K562 (cell line): Measurements from ENCODE around the gene FAM107B. TPM values are rescaled to one million over a fixed set of nuclear protein-coding genes. Genes with fewer than 3 reads are reported as not detected.

Experiments used
- ATAC-seq: fragments of 200-7000 bp; cut with Tn5 transposase; 3 replicates; pipeline ENCODE4 v1.9.1; 2020; ENCODE audit warnings: moderate library complexity
- BruUV-seq: library from RNA; stranded (reverse); fragments of 400-500 nt; replicated peaks from 2 replicates; lab custom pipeline; 2021; lab: Mats Ljungman, UMichigan
- CTCF ChIA-PET: fragments of 300-600 bp; formaldehyde crosslinking; extraction: SDS; loops from one replicate; lab custom pipeline; 2021; ENCODE audit warnings: low intra/inter-chr PET ratio; lab: Yijun Ruan, JAX
- POLR2A ChIA-PET: fragments of 300-600, 350-650 bp; sonication (Branson Sonifier 250); formaldehyde crosslinking; extraction: SDS; loops from one replicate; lab custom pipeline; 2021; ENCODE audit warnings: antibody characterized with exemption, inconsistent platforms; lab: Yijun Ruan, JAX
- DNase-seq, 4 experiments: peaks; one replicate each; pipeline versions ENCODE4 v3.0.0 to v3.0.0-alpha.2; 2011 to 2018; ENCODE audit warnings: low spot score in 3 of 4, mixed read lengths in 3 of 4; ENCODE audit errors: extremely low read depth in 1 of 4
- FAIRE-seq: peaks from 2 replicates; lab custom pipeline; 2011; peaks lifted over from hg19 to GRCh38; lab: Jason Lieb, UNC
- H2AFZ ChIP-seq: 2 replicates; pipeline ENCODE4 v1.6.0; 2011; ENCODE audit warnings: low read depth, low read length, control low read depth, inconsistent platforms
- H3K27ac ChIP-seq: fragments of 200-600 bp; 3 replicates; pipeline ENCODE4 v1.8.0; 2011; ENCODE audit warnings: low read depth, mild to moderate bottlenecking, control low read depth, inconsistent platforms, low read length, moderate library complexity, mixed read lengths; ENCODE audit errors: extremely low read depth
- H3K27me3 ChIP-seq, 2 experiments: fragments of 300-600 bp in 1 of 2; 2 replicates in 1 of 2; 3 replicates in 1 of 2; pipeline versions ENCODE4 v1.6.0 to v1.8.0; 2011; ENCODE audit warnings: inconsistent platforms in 2 of 2, low read length in 2 of 2, mild to moderate bottlenecking in 1 of 2, mixed read lengths in 1 of 2, moderate library complexity in 1 of 2; ENCODE audit not compliant: control insufficient read depth in 2 of 2, insufficient read depth in 2 of 2
- H3K36me3 ChIP-seq: fragments of 300-600 bp; 3 replicates; pipeline ENCODE4 v1.8.0; 2011; ENCODE audit warnings: mild to moderate bottlenecking, low read length, inconsistent platforms; ENCODE audit not compliant: control insufficient read depth, insufficient read depth
- H3K4me1 ChIP-seq, 2 experiments: fragments of 200-600 bp in 1 of 2; replicated peaks in 1 of 2; 2 replicates in 1 of 2; 3 replicates in 1 of 2; pipeline versions ENCODE4 v1.5.1 to v1.8.0; 2011; ENCODE audit warnings: inconsistent platforms in 2 of 2, low read length in 2 of 2, mild to moderate bottlenecking in 1 of 2, mixed read lengths in 1 of 2, moderate library complexity in 1 of 2; ENCODE audit not compliant: control insufficient read depth in 2 of 2, insufficient read depth in 2 of 2
- H3K4me2 ChIP-seq: 2 replicates; pipeline ENCODE4 v1.6.1; 2011; ENCODE audit warnings: low read length, control low read depth, inconsistent platforms, mixed read lengths; ENCODE audit not compliant: insufficient read depth
- H3K4me3 ChIP-seq: fragments of 200-600 bp; sonication (generic), shearing (Covaris generic); 2 replicates; pipeline ENCODE4 v1.5.1; 2016; ENCODE audit warnings: control low read depth, inconsistent platforms
- H3K79me2 ChIP-seq: fragments of 200-600 bp; 3 replicates; pipeline ENCODE4 v1.8.0; 2011; ENCODE audit warnings: low read length, inconsistent platforms; ENCODE audit not compliant: control insufficient read depth, insufficient read depth
- H3K9ac ChIP-seq, 2 experiments: 2 replicates each; pipeline versions ENCODE4 v1.6.0 to v1.6.1; 2011; ENCODE audit warnings: low read depth in 2 of 2, low read length in 2 of 2, control low read depth in 1 of 2, inconsistent platforms in 1 of 2, mild to moderate bottlenecking in 1 of 2, mixed read lengths in 1 of 2; ENCODE audit not compliant: insufficient read depth in 1 of 2
- H3K9me1 ChIP-seq: one replicate; pipeline ENCODE4 v1.6.0; 2011; ENCODE audit warnings: inconsistent platforms, mild to moderate bottlenecking, low read length, moderate library complexity; ENCODE audit not compliant: control insufficient read depth, insufficient read depth
- H3K9me3 ChIP-seq: replicated peaks from 2 replicates; pipeline ENCODE4 v1.5.1; 2011; ENCODE audit warnings: low read depth, low read length, inconsistent platforms; ENCODE audit not compliant: control insufficient read depth, insufficient read depth
- H4K20me1 ChIP-seq: replicated peaks from 2 replicates; pipeline ENCODE4 v1.6.1; 2011; ENCODE audit warnings: low read length, inconsistent platforms, mixed read lengths; ENCODE audit not compliant: control insufficient read depth, insufficient read depth
- C11orf30 ChIP-seq: fragments of 450-650 bp; IDR thresholded peaks from 2 replicates; pipeline ENCODE4 v1.6.1; 2016; ENCODE audit warnings: low read depth, mild to moderate bottlenecking
- CEBPB ChIP-seq: fragments of 450-650 bp; IDR thresholded peaks from 2 replicates; pipeline ENCODE4 v1.6.1; 2016; ENCODE audit warnings: missing genetic modification characterization, missing compliant biosample characterization
- CEBPG ChIP-seq, 3 experiments: fragments of 200-800 bp in 1 of 3; sonication (Bioruptor generic) in 1 of 3; sonication (generic) in 1 of 3; formaldehyde crosslinking in 1 of 3; IDR thresholded peaks in 2 of 3; conservative IDR thresholded peaks in 1 of 3; 2 replicates each; pipeline versions ENCODE4 v1.6.1 to v1.8.0; 2016 to 2022; ENCODE audit warnings: missing compliant biosample characterization in 2 of 3, missing genetic modification characterization in 2 of 3, mild to moderate bottlenecking in 1 of 3, missing genetic modification reagents in 1 of 3
- MAFF ChIP-seq: IDR thresholded peaks from 2 replicates; pipeline ENCODE4 v1.6.1; 2012; ENCODE audit warnings: low read length, improper control_type of control experiment
- MAFG ChIP-seq: fragments of 450-650 bp; conservative IDR thresholded peaks from 2 replicates; pipeline ENCODE4 v1.6.1; 2016; ENCODE audit warnings: missing genetic modification characterization, missing compliant biosample characterization
- MAFK ChIP-seq: IDR thresholded peaks from 2 replicates; pipeline ENCODE4 v1.6.1; 2011; ENCODE audit warnings: low read length, improper control_type of control experiment
- ZKSCAN3 ChIP-seq: fragments of 250-450 bp; sonication (Bioruptor Pico); IDR thresholded peaks from 2 replicates; pipeline ENCODE4 v1.4.0; 2020
- ZNF24 ChIP-seq: fragments of 450-650 bp; IDR thresholded peaks from 2 replicates; pipeline ENCODE4 v1.6.1; 2016
- ZNF316 ChIP-seq: fragments of 450-650 bp; IDR thresholded peaks from 2 replicates; pipeline ENCODE4 v1.6.1; 2016
- ZNF324 ChIP-seq: fragments of 250-450 bp; sonication (Bioruptor Pico); IDR thresholded peaks from 2 replicates; pipeline ENCODE4 v1.4.0; 2020; ENCODE audit warnings: mild to moderate bottlenecking
- WGBS: fragments of 100-300 bp; shearing (Covaris generic); methylation state at CpG from one replicate; pipeline ENCODE4 v1.1.6; 2016; ENCODE audit warnings: low coverage, mixed read lengths; ENCODE audit not compliant: insufficient coverage; ENCODE audit errors: missing lambda C conversion rate; 5-methylcytosine and 5-hydroxymethylcytosine counted together
- in situ Hi-C: fragments of 300-500 bp; cut with MboI; formaldehyde crosslinking; loops from 4 replicates; pipeline ENCODE4 v1.15.0; 2018; ENCODE audit warnings: inconsistent platforms, mixed read lengths
- intact Hi-C: fragments of 100-400 bp; cut with micrococcal nuclease; formaldehyde crosslinking; loops from 2 replicates; pipeline ENCODE4 v1.14.2; 2022
- polyA plus RNA-seq, 8 experiments: library from polyadenylated mRNA; depleted of rRNA in 4 of 8; stranded (reverse) in 5 of 8; unstranded in 3 of 8; fragments of >200 nt; fragmentation: Nextera tagmentation in 2 of 8; fragmentation: Illumina TruSeq in 1 of 8; extraction: Ambion mirVana in 2 of 8; extraction: Trizol in 1 of 8; gene quantifications; 2 replicates each; pipeline versions ENCODE4 v1.2.1 to v1.2.3, GENCODE V29; 2011 to 2014; ENCODE audit warnings: inconsistent platforms in 1 of 8, missing spikeins in 1 of 8
- total RNA-seq, 7 experiments: library from RNA; depleted of rRNA in 6 of 7; stranded (reverse); fragments of >200 nt in 6 of 7; fragmentation: Illumina TruSeq in 2 of 7; extraction: Trizol in 2 of 7; gene quantifications; 2 replicates each; pipeline versions ENCODE4 v1.2.1 to v1.2.3, GENCODE V29; 2011 to 2021; ENCODE audit warnings: low replicate concordance in 1 of 7

The FAM107B gene
- total and polyA plus RNA-seq, 9 of the 15 experiments (the other 6 are each of a cell fraction or from before 2014, with no cell fraction given) = 0.40 to 2.8 (median 1.4) TPM

GRCh38 chr10:14787938-14788337 is 13.2 kb upstream of the FAM107B start:
- no peak overlapping the region for H3K4me2 ChIP-seq
- ATAC-seq (no peak), DNase-seq (no peak), FAIRE-seq (no peak)
- no peak overlapping the region for H3K9ac ChIP-seq
- no peaks in the 10 kb centered on the region for H4K20me1 ChIP-seq
- WGBS = 11% methylated on average over 5 of the region's 5 CpGs
- no peaks in the 10 kb centered on the region for H3K4me1 ChIP-seq
- CTCF ChIA-PET = no interaction called here
- POLR2A ChIA-PET = interaction anchor here (0.7 kb wide), 1 partner anchor 165 kb away, joined by 4 read pairs; no protein-coding TSS in a partner anchor
- no peaks in the 10 kb centered on the region for H3K36me3 ChIP-seq
- peaks cover 4 to 15% of the 10 kb centered on the region in 2 experiments; a peak in 3 of 5 replicates for H3K27me3 ChIP-seq
- intact Hi-C loops = no loop called here
- TF ChIP-seq MAFG (tag) (peak; percentile 62), ZNF316 (peak; percentile 69), MAFK (peak; percentile 55; the same call in 1 of the 2 replicates), C11orf30 (peak; percentile 46; the same call in 1 of the 2 replicates), MAFF (peak; percentile 61; the same call in 1 of the 2 replicates), ZNF24 (no peak)
- no peaks in the 10 kb centered on the region; the same call in 1 of the 2 replicates for H3K9me3 ChIP-seq
- no peak overlapping the region for H2AFZ ChIP-seq
- in situ Hi-C loops = no loop called here
- no peak overlapping the region for H3K4me3 ChIP-seq
- H3K27ac ChIP-seq = no peak overlapping the region
- H3K9me1 ChIP-seq = no peaks in the 10 kb centered on the region
- H3K79me2 ChIP-seq = no peaks in the 10 kb centered on the region
- no TSS peak for BruUV-seq

GRCh38 chr10:14784459-14785055 is 9.9 kb upstream of the FAM107B start:
- CTCF ChIA-PET = no interaction called here
- FAIRE-seq = no peak
- no TSS peak for BruUV-seq

More at GRCh38 chr10:14784459-14785055, 9.9 kb upstream of the FAM107B start:
- H4K20me1 ChIP-seq = no peaks in the 10 kb centered on the region
- H3K4me1 ChIP-seq = no peaks in the 10 kb centered on the region
- peak; percentile 81; the same call in 1 of the 2 replicates for TF ChIP-seq ZNF324 (CRISPR knock-in tag)
- TF ChIP-seq CEBPG (CRISPR knock-in tag; IDR thresholded peaks at IDR 0.05) = no peak
- peak in 1 of 2 experiments; percentile 21; a peak in 1 of 4 replicates for TF ChIP-seq CEBPG (tag; conservative IDR thresholded peaks at IDR 0.05 in 1 of 2, IDR thresholded peaks at IDR 0.05 in 1 of 2)
- no peak for TF ChIP-seq ZKSCAN3 (CRISPR knock-in tag)
- peak; percentile 54; the same call in 1 of the 2 replicates for TF ChIP-seq CEBPB (tag)
- WGBS = 3% methylated on average over 5 of the region's 5 CpGs
- no peaks in the 10 kb centered on the region for H3K79me2 ChIP-seq
- no peak overlapping the region for H3K27ac ChIP-seq
- no peaks in the 10 kb centered on the region for H3K9me1 ChIP-seq
- H3K4me2 ChIP-seq = no peak overlapping the region
- no peaks in the 10 kb centered on the region for H3K36me3 ChIP-seq
- POLR2A ChIA-PET = no interaction called here
- intact Hi-C loops = no loop called here
- H3K9me3 ChIP-seq = no peaks in the 10 kb centered on the region; the same call in 1 of the 2 replicates
- ATAC-seq = no peak
- no peak for DNase-seq
- H3K9ac ChIP-seq = no peak overlapping the region
- in situ Hi-C loops = no loop called here
- H3K4me3 ChIP-seq = no peak overlapping the region
- H3K27me3 ChIP-seq = peaks cover 6 to 12% of the 10 kb centered on the region in 2 experiments; a peak in 3 of 5 replicates
- H2AFZ ChIP-seq = no peak overlapping the region
